Stimulated activated CD4-positive, alpha-beta T cell treated with anti-CD3 and anti-CD28 coated beads, TNF-alpha, amount 100 ng/mL, for 24 hours (primary cell): ENCODE measurements around the gene CACNB3.

Experiments used
- DNase-seq, 3 experiments: peaks; one replicate each; pipeline ENCODE4 v3.0.0-alpha.2; 2020; ENCODE audit warnings: low read depth in 3 of 3

CACNB3 gene

GRCh38 chr12:48788854-48789775 lies 29.2 kb upstream of the CACNB3 start, which contains the start of gene ADCY6:
Gene ADCY6, minus strand, starts transcription at chr12:48789089. Its CDS starts 5,655 bp downstream, at chr12:48783434.
- DNase-seq, result no peak

- no peak for DNase-seq
These were observed 28.4 kb upstream of the CACNB3 start for GRCh38 chr12:48789858-48790326.

GRCh38 chr12:48793696-48794095 lies 24.6 kb upstream of the CACNB3 start:
- DNase-seq, result no peak

- DNase-seq, result no peak
These were observed 23.4 kb upstream of the CACNB3 start for GRCh38 chr12:48794870-48795269.

- peak in 2 of 3 experiments; percentile 29 to 51 for DNase-seq
These were observed 22.5 kb upstream of the CACNB3 start for GRCh38 chr12:48795550-48796455.

GRCh38 chr12:48796976-48797375 lies 21.3 kb upstream of the CACNB3 start:
- no peak for DNase-seq

- DNase-seq, result no peak
These were observed 17.8 kb upstream of the CACNB3 start for GRCh38 chr12:48800457-48800856.

GRCh38 chr12:48800971-48801370 lies 17.3 kb upstream of the CACNB3 start:
- DNase-seq, result no peak

GRCh38 chr12:48803675-48804074 lies 14.6 kb upstream of the CACNB3 start:
- DNase-seq, result no peak

- DNase-seq, result no peak
These were observed 10.3 kb upstream of the CACNB3 start for GRCh38 chr12:48807981-48808380.

- no peak for DNase-seq
These were observed 7.3 kb upstream of the CACNB3 start for GRCh38 chr12:48810903-48811431.

- no peak for DNase-seq
These were observed 6.7 kb upstream of the CACNB3 start for GRCh38 chr12:48811437-48812090.

GRCh38 chr12:48812389-48812788 lies 5.9 kb upstream of the CACNB3 start:
- DNase-seq, result no peak

- no peak for DNase-seq
These were observed 4.6 kb upstream of the CACNB3 start for GRCh38 chr12:48813465-48814261.

GRCh38 chr12:48814262-48815125 lies 3.8 kb upstream of the CACNB3 start:
- peak; percentile 40 to 77 (median 45) for DNase-seq

- DNase-seq, result peak in 1 of 3 experiments; percentile 56
These were observed 2.9 kb upstream of the CACNB3 start for GRCh38 chr12:48815126-48816110.

GRCh38 chr12:48816143-48816854 lies 2.0 kb upstream of the CACNB3 start:
- no peak for DNase-seq
